Smooth muscle cell of trachea (primary cell): ENCODE data around the gene CNTNAP1. TPM values are rescaled to one million over a fixed set of nuclear protein-coding genes. Genes with fewer than 3 reads are reported as not detected.

ENCODE experiments used
- total RNA-seq: library from RNA; depleted of rRNA; stranded (reverse); fragments of >200 nt; gene quantifications from 2 replicates; pipeline ENCODE4 v1.2.1, GENCODE V29; 2014

Gene CNTNAP1
- 43.6 and 45.0 TPM in 2 replicates for total RNA-seq

GRCh38 chr17:42681976-42682721 lies at the start of gene CNTNAP1:
Gene CNTNAP1 (plus strand): TSS chr17:42682531. CDS start chr17:42682830, 299 bp downstream.

GRCh38 chr17:42659079-42659931 lies 23.0 kb upstream of the CNTNAP1 start, which contains the start of gene TUBG2:
Gene TUBG2 (plus strand): TSS chr17:42659284. CDS start chr17:42659504, 220 bp downstream.

GRCh38 chr17:42676424-42677011 lies 5.8 kb upstream of the CNTNAP1 start, which contains the start of gene PLEKHH3:
Gene PLEKHH3 (minus strand): TSS chr17:42676994. CDS start chr17:42676563, 431 bp downstream.

GRCh38 chr17:42744806-42745617 lies 62.7 kb downstream of the CNTNAP1 start, which contains the start of gene EZH1:
Gene EZH1 (minus strand): TSS chr17:42745040. CDS start chr17:42728941, 16,099 bp downstream.

Other genes starting within 250 kb of the CNTNAP1 start
- 55.3 and 73.6 TPM in 2 replicates for gene ATP6V0A1, start 223.7 kb upstream of the CNTNAP1 start, total RNA-seq
- gene NAGLU, start 146.3 kb upstream of the CNTNAP1 start, total RNA-seq = 60.9 and 61.7 TPM in 2 replicates
- 1.5 and 1.8 TPM in 2 replicates for gene HSD17B1, start 129.6 kb upstream of the CNTNAP1 start, total RNA-seq
- 18.5 and 25.1 TPM in 2 replicates for gene COASY, start 120.4 kb upstream of the CNTNAP1 start, total RNA-seq
- 32.9 and 36.7 TPM in 2 replicates for gene MLX, start 115.4 kb upstream of the CNTNAP1 start, total RNA-seq
- gene PSMC3IP, start 104.8 kb upstream of the CNTNAP1 start, total RNA-seq = 3.1 and 5.5 TPM in 2 replicates
- gene RETREG3, start 73.2 kb upstream of the CNTNAP1 start, total RNA-seq = 50.0 and 76.7 TPM in 2 replicates
- 28.5 and 31.8 TPM in 2 replicates for gene TUBG1, start 72.8 kb upstream of the CNTNAP1 start, total RNA-seq
- gene TUBG2, start 23.2 kb upstream of the CNTNAP1 start, total RNA-seq = 12.2 and 12.7 TPM in 2 replicates
- gene PLEKHH3, start 5.5 kb upstream of the CNTNAP1 start, total RNA-seq = 22.3 and 28.7 TPM in 2 replicates
- 6.3 and 6.4 TPM in 2 replicates for gene CCR10, start 688 bp upstream of the CNTNAP1 start, total RNA-seq
- 25.6 and 28.1 TPM in 2 replicates for gene EZH1, start 62.5 kb downstream of the CNTNAP1 start, total RNA-seq
- not detected in 2 replicates for gene RAMP2, start 78.7 kb downstream of the CNTNAP1 start, total RNA-seq
- gene VPS25, start 90.9 kb downstream of the CNTNAP1 start, total RNA-seq = 53.6 and 67.3 TPM in 2 replicates
- 0.29 and 0.33 TPM in 2 replicates for gene WNK4, start 98.1 kb downstream of the CNTNAP1 start, total RNA-seq
- gene COA3, start 116.2 kb downstream of the CNTNAP1 start, total RNA-seq = 70.1 and 80.4 TPM in 2 replicates
- 0.66 TPM in 1 of 2 replicates, not detected in the other for gene CNTD1, start 116.3 kb downstream of the CNTNAP1 start, total RNA-seq
- gene BECN1, start 141.8 kb downstream of the CNTNAP1 start, total RNA-seq = 101 and 155 TPM in 2 replicates
- gene PSME3, start 150.9 kb downstream of the CNTNAP1 start, total RNA-seq = 76.6 and 82.2 TPM in 2 replicates
- 0.29 and 0.99 TPM in 2 replicates for gene AOC2, start 162.0 kb downstream of the CNTNAP1 start, total RNA-seq
- 1.3 and 1.5 TPM in 2 replicates for gene AOC3, start 168.7 kb downstream of the CNTNAP1 start, total RNA-seq
- not detected in 2 replicates for gene G6PC1, start 218.3 kb downstream of the CNTNAP1 start, total RNA-seq